Astrocyte (in vitro differentiated cells and primary cell): ENCODE data around the gene TSHZ1. TPM values are rescaled to one million over a fixed set of nuclear protein-coding genes. Genes with fewer than 3 reads are reported as not detected.

Experiments used
- DNase-seq: peaks from one replicate; pipeline ENCODE4 v3.0.0-alpha.2; 2010; ENCODE audit warnings: low read depth
- FAIRE-seq: peaks from 2 replicates; lab custom pipeline; 2011; peaks lifted over from hg19 to GRCh38; lab: Jason Lieb, UNC
- H2AFZ ChIP-seq: 2 replicates; pipeline ENCODE4 v1.6.0; 2012; ENCODE audit warnings: low read depth, low read length, inconsistent platforms
- H3K27ac ChIP-seq: 2 replicates; pipeline ENCODE4 v1.5.1; 2011; ENCODE audit warnings: low read depth, low read length, inconsistent platforms
- H3K27me3 ChIP-seq: 2 replicates; pipeline ENCODE4 v1.6.0; 2011; ENCODE audit warnings: low read length, inconsistent platforms; ENCODE audit not compliant: insufficient read depth
- H3K36me3 ChIP-seq: 2 replicates; pipeline ENCODE4 v1.5.1; 2011; ENCODE audit warnings: low read length, inconsistent platforms; ENCODE audit not compliant: insufficient read depth
- H3K4me1 ChIP-seq: 2 replicates; pipeline ENCODE4 v1.5.1; 2011; ENCODE audit warnings: low read length, inconsistent platforms; ENCODE audit not compliant: insufficient read depth
- H3K4me2 ChIP-seq: 2 replicates; pipeline ENCODE4 v1.6.0; 2012; ENCODE audit warnings: low read length, inconsistent platforms
- H3K4me3 ChIP-seq: 2 replicates; pipeline ENCODE4 v1.5.1; 2011; ENCODE audit warnings: low read depth, mild to moderate bottlenecking, low read length, inconsistent platforms; ENCODE audit not compliant: insufficient read depth
- H3K79me2 ChIP-seq: 2 replicates; pipeline ENCODE4 v1.6.0; 2012; ENCODE audit warnings: mild to moderate bottlenecking, low read length, inconsistent platforms; ENCODE audit not compliant: insufficient read depth
- H3K9ac ChIP-seq: 2 replicates; pipeline ENCODE4 v1.6.0; 2012; ENCODE audit warnings: mild to moderate bottlenecking, low read length, inconsistent platforms
- H3K9me3 ChIP-seq: 2 replicates; pipeline ENCODE4 v1.5.1; 2012; ENCODE audit warnings: low read depth, mild to moderate bottlenecking, low read length, inconsistent platforms; ENCODE audit not compliant: insufficient read depth
- H4K20me1 ChIP-seq: 2 replicates; pipeline ENCODE4 v1.6.0; 2012; ENCODE audit warnings: low read length, inconsistent platforms; ENCODE audit not compliant: insufficient read depth
- H3K27ac Mint-ChIP-seq: one replicate; pipeline ENCODE4 v1.8.0; 2021; ENCODE audit warnings: mild to moderate bottlenecking, mixed read lengths; ENCODE audit not compliant: unreplicated experiment
- H3K27me3 Mint-ChIP-seq: one replicate; pipeline ENCODE4 v1.8.0; 2021; ENCODE audit warnings: low read depth, mixed read lengths; ENCODE audit not compliant: unreplicated experiment
- H3K36me3 Mint-ChIP-seq: one replicate; pipeline ENCODE4 v1.8.0; 2021; ENCODE audit warnings: low read depth, mixed read lengths; ENCODE audit not compliant: unreplicated experiment
- H3K4me1 Mint-ChIP-seq: one replicate; pipeline ENCODE4 v1.8.0; 2021; ENCODE audit warnings: low read depth, mixed read lengths; ENCODE audit not compliant: unreplicated experiment
- H3K4me3 Mint-ChIP-seq: one replicate; pipeline ENCODE4 v1.8.0; 2021; ENCODE audit warnings: mild to moderate bottlenecking, moderate library complexity, mixed read lengths; ENCODE audit not compliant: unreplicated experiment
- H3K9me3 Mint-ChIP-seq: one replicate; pipeline ENCODE4 v1.8.0; 2021; ENCODE audit warnings: mild to moderate bottlenecking, mixed read lengths; ENCODE audit not compliant: unreplicated experiment
- CTCF ChIP-seq: IDR thresholded peaks from 2 replicates; pipeline ENCODE4 v1.5.1; 2011; ENCODE audit warnings: low read depth, mild to moderate bottlenecking, inconsistent platforms, low read length, moderate library complexity; ENCODE audit not compliant: insufficient read depth
- EZH2 ChIP-seq: IDR thresholded peaks from 2 replicates; pipeline ENCODE4 v1.6.1; 2012; ENCODE audit warnings: mild to moderate bottlenecking, low read length, inconsistent platforms; ENCODE audit not compliant: insufficient read depth
- total RNA-seq: library from RNA; stranded (reverse); gene quantifications from 2 replicates; pipeline ENCODE4 v1.2.1, GENCODE V29; 2021

Gene TSHZ1
- total RNA-seq, 1 donor from 2014 or later = 2.9 TPM

- H3K9me3 Mint-ChIP-seq = no peaks in the 10 kb centered on the region
- Histone ChIP-seq H3K27ac (peak within 1 kb of the TSS; percentile 70), H3K27me3 (no peaks in the 10 kb centered on the region), H4K20me1 (peaks cover 31% of the 10 kb centered on the region), H2AFZ (peak within 1 kb of the TSS; percentile 80), H3K79me2 (peaks cover 46% of the 10 kb centered on the region), H3K4me3 (peak within 1 kb of the TSS; percentile 79), H3K4me1 (peaks cover 34% of the 10 kb centered on the region), H3K4me2 (peak within 1 kb of the TSS; percentile 88), H3K9ac (peak within 1 kb of the TSS; percentile 76), H3K36me3 (no peaks in the 10 kb centered on the region), H3K9me3 (no peaks in the 10 kb centered on the region)
- peaks cover 26% of the 10 kb centered on the region for H3K4me1 Mint-ChIP-seq
- TF ChIP-seq CTCF (no peak), EZH2 (no peak)
- H3K36me3 Mint-ChIP-seq = no peaks in the 10 kb centered on the region
- H3K4me3 Mint-ChIP-seq = peak within 1 kb of the TSS; percentile 92
- H3K27me3 Mint-ChIP-seq = peaks cover 36% of the 10 kb centered on the region
- DNase-seq = peak; percentile 74
- H3K27ac Mint-ChIP-seq = peak within 1 kb of the TSS; percentile 58
- no peak for FAIRE-seq
Measured at GRCh38 chr18:75209129-75209950, 1.3 kb upstream of the TSHZ1 start, which contains the start of gene PTGR3. Gene PTGR3 (minus strand): TSS chr18:75209139. CDS start chr18:75209058, 81 bp downstream.

GRCh38 chr18:75209951-75210258, 692 bp upstream of the TSHZ1 start:
- Histone ChIP-seq H3K9me3 (no peaks in the 10 kb centered on the region), H3K4me3 (peak overlapping the region; percentile 79), H3K27ac (peak overlapping the region; percentile 57), H3K79me2 (peaks cover 46% of the 10 kb centered on the region), H3K4me2 (peak overlapping the region; percentile 88), H3K36me3 (no peaks in the 10 kb centered on the region), H3K27me3 (no peaks in the 10 kb centered on the region), H2AFZ (peak overlapping the region; percentile 80), H4K20me1 (peaks cover 28% of the 10 kb centered on the region), H3K9ac (peak overlapping the region; percentile 76), H3K4me1 (peaks cover 33% of the 10 kb centered on the region)
- TF ChIP-seq EZH2 = no peak
- no peak for TF ChIP-seq CTCF
- DNase-seq (no peak), FAIRE-seq (no peak)
- H3K4me3 Mint-ChIP-seq = peak overlapping the region; percentile 92
- H3K27me3 Mint-ChIP-seq = peaks cover 36% of the 10 kb centered on the region
- H3K9me3 Mint-ChIP-seq = no peaks in the 10 kb centered on the region
- H3K27ac Mint-ChIP-seq = no peak overlapping the region
- no peaks in the 10 kb centered on the region for H3K36me3 Mint-ChIP-seq
- peaks cover 26% of the 10 kb centered on the region for H3K4me1 Mint-ChIP-seq
